ENCODE data around the gene ZC2HC1C.
A peak's percentile ranks its signal among the peaks of the same experiment; 100 is the strongest.

DNA sequence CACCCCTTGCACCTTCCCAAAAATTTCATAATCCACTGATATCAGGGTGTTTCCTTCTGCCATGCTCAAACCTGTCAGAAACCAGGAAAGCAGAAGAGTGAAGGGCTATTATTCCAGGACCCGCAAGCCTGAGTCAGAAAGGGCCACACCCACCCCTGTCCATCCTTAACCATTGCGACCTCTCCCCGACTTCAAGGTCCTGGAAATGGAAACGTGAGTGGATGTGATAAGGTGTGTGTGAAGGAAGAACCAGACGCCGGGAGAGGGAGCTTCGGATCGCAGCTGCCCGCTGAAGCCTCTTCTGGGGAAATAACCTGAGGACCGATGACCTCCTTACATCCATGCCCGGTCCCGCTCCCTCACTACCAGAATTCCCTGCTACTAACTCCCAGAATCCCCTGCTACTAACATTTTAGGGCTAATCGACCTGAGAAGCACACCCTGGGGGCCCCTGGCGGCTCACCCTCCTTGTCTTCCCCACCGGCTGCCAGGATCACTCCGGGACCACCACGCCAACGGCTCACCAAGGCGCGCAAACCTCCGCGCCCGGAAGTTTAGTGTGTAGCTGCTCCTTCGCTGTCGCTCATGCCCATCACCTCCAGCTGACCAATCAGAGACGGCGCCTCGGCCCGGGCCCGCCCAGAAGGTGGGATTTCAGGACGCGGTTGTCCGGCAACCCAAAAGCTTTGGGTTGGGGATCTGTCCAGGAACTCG is 5.8 kb upstream of the ZC2HC1C start, which contains the start of gene ACYP1:
- TF ChIP-seq POLR2AphosphoS5 (IDR thresholded peaks at IDR 0.05; ENCODE audit: low read depth, low read length) (peak; percentile 71; the same call in 1 of the 2 replicates), POLR2A (IDR thresholded peaks at IDR 0.05; ENCODE audit: low read depth, low read length) (peak; percentile 77; the same call in 1 of the 2 replicates)
